AG09319 (cell line): ENCODE measurements around the gene DYNLT4.

ENCODE experiments used
- DNase-seq: peaks from one replicate; pipeline ENCODE4 v3.0.0-alpha.2; 2010; ENCODE audit warnings: low read depth; ENCODE audit errors: extremely low read depth
- CTCF ChIP-seq: IDR thresholded peaks from 2 replicates; pipeline ENCODE4 v1.5.1; 2011; ENCODE audit warnings: low read depth, mild to moderate bottlenecking, inconsistent platforms, low read length, moderate library complexity

The DYNLT4 gene

GRCh38 chr1:44759077-44759476, 48.1 kb downstream of the DYNLT4 start:
- TF ChIP-seq CTCF, result no peak
- no peak for DNase-seq

GRCh38 chr1:44757420-44757819, 49.7 kb downstream of the DYNLT4 start:
- no peak for TF ChIP-seq CTCF
- DNase-seq, result no peak
